HFFc6 (cell line): ENCODE results near the gene POLD4. TPM values are rescaled to one million over a fixed set of nuclear protein-coding genes. Genes with fewer than 3 reads are reported as not detected.
"Not testable (repeated sequence)": the region's sequence is repeated elsewhere in the genome, so short reads cannot be mapped to it uniquely, and the experiment has no call there.

Source experiments
- DNase-seq: peaks from one replicate; pipeline ENCODE4 v3.0.0-alpha.2; 2018
- H3K27ac Mint-ChIP-seq: 2 replicates; pipeline ENCODE4 v1.8.0; 2020; ENCODE audit warnings: mild to moderate bottlenecking, mixed read lengths
- H3K27me3 Mint-ChIP-seq: 2 replicates; pipeline ENCODE4 v1.8.0; 2021; ENCODE audit warnings: mild to moderate bottlenecking, moderate library complexity, mixed read lengths; ENCODE audit not compliant: insufficient read depth
- H3K36me3 Mint-ChIP-seq: 2 replicates; pipeline ENCODE4 v1.8.0; 2021; ENCODE audit warnings: low read depth, mixed read lengths
- H3K4me1 Mint-ChIP-seq: 2 replicates; pipeline ENCODE4 v1.8.0; 2020; ENCODE audit warnings: low read depth, mixed read lengths
- H3K4me3 Mint-ChIP-seq: 2 replicates; pipeline ENCODE4 v1.8.0; 2020; ENCODE audit warnings: mild to moderate bottlenecking, moderate library complexity, mixed read lengths
- H3K9me3 Mint-ChIP-seq: 2 replicates; pipeline ENCODE4 v1.8.0; 2020; ENCODE audit warnings: mild to moderate bottlenecking, mixed read lengths
- long read RNA-seq: library from polyadenylated mRNA; unstranded; transcript quantifications from one replicate; pipeline ENCODE4 v2.0.0, GENCODE V29; 2019
- total RNA-seq, 6 experiments: library from RNA; stranded (reverse); fragmentation: NEBNext Ultra II Directional; extraction: Animal tissue kit (Norgen Biotek cat#: 25700); gene quantifications; 2 replicates in 1 of 6; 3 replicates in 5 of 6; pipeline ENCODE4 v1.2.3, GENCODE V29; 2021
- TF ChIP-seq, protein P1 (sequence below): fragments of 200-600 bp; sonication (generic); IDR thresholded peaks from 2 replicates; pipeline ENCODE4 v1.5.0; 2021; ENCODE audit warnings: antibody characterized with exemption, mild to moderate bottlenecking

The POLD4 gene
- total RNA-seq, result 10 to 100 TPM; 69.1 to 80.7 (median 70.9) TPM
- long read RNA-seq, transcript POLD4-207 (4 exons, 584 nt), result minor isoform, 15 of 131 reads
- long read RNA-seq, transcript POLD4-206 (4 exons, 899 nt), result minor isoform, 5 of 131 reads
- long read RNA-seq, transcript POLD4-205 (4 exons, 1,486 nt), result minor isoform, 19 of 131 reads
- long read RNA-seq, transcript POLD4-201 (4 exons, 918 nt), result major isoform, 81 of 131 reads
- long read RNA-seq, partial matches to known transcripts, result 3 of 131 reads
- long read RNA-seq, other reads (novel, unspliced or antisense), result 4 of 131 reads

- peaks cover 71% of the 10 kb centered on the region for H3K4me1 Mint-ChIP-seq
- peaks cover 5% of the 10 kb centered on the region for H3K27me3 Mint-ChIP-seq
- H3K9me3 Mint-ChIP-seq, result no peaks in the 10 kb centered on the region
- TF ChIP-seq, protein P1, sequence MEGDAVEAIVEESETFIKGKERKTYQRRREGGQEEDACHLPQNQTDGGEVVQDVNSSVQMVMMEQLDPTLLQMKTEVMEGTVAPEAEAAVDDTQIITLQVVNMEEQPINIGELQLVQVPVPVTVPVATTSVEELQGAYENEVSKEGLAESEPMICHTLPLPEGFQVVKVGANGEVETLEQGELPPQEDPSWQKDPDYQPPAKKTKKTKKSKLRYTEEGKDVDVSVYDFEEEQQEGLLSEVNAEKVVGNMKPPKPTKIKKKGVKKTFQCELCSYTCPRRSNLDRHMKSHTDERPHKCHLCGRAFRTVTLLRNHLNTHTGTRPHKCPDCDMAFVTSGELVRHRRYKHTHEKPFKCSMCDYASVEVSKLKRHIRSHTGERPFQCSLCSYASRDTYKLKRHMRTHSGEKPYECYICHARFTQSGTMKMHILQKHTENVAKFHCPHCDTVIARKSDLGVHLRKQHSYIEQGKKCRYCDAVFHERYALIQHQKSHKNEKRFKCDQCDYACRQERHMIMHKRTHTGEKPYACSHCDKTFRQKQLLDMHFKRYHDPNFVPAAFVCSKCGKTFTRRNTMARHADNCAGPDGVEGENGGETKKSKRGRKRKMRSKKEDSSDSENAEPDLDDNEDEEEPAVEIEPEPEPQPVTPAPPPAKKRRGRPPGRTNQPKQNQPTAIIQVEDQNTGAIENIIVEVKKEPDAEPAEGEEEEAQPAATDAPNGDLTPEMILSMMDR, result no peak
- H3K27ac Mint-ChIP-seq, result peak within 1 kb of the TSS; percentile 100
- peak within 1 kb of the TSS; percentile 98 for H3K4me3 Mint-ChIP-seq
- H3K36me3 Mint-ChIP-seq, result no peaks in the 10 kb centered on the region
- peak; percentile 92 for DNase-seq
Measured at GRCh38 chr11:67353317-67354074, at the start of gene POLD4. TSS of gene POLD4 (minus strand) at chr11:67353546. CDS start at chr11:67353399, 147 bp downstream.

DNA sequence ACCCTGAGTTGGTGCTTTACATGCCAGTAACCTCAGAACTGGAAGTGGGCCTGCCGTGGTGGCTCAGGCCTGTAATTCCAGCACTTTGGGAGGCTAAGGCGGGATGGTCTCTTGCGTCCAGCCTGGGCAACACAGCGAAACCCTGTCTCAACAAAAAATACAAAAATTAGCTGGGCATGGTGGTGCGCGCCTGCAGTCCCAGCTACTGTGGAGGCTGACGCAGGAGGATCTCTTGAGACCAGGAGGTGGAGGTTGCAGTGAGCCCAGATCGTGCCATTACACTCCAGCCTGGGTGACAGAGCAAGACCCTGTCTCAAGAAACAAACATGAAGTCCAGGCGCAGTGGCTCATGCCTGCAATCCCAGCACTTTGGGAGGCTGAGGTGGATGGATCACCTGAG lies 49.7 kb upstream of the POLD4 start:
- not testable (repeated sequence) for H3K27ac Mint-ChIP-seq, H3K9me3 Mint-ChIP-seq, H3K4me3 Mint-ChIP-seq, H3K4me1 Mint-ChIP-seq, H3K27me3 Mint-ChIP-seq, DNase-seq, H3K36me3 Mint-ChIP-seq

- not testable (repeated sequence) for H3K27me3 Mint-ChIP-seq
Measured at GRCh38 chr11:67402192-67402839, 49.0 kb upstream of the POLD4 start.

DNA sequence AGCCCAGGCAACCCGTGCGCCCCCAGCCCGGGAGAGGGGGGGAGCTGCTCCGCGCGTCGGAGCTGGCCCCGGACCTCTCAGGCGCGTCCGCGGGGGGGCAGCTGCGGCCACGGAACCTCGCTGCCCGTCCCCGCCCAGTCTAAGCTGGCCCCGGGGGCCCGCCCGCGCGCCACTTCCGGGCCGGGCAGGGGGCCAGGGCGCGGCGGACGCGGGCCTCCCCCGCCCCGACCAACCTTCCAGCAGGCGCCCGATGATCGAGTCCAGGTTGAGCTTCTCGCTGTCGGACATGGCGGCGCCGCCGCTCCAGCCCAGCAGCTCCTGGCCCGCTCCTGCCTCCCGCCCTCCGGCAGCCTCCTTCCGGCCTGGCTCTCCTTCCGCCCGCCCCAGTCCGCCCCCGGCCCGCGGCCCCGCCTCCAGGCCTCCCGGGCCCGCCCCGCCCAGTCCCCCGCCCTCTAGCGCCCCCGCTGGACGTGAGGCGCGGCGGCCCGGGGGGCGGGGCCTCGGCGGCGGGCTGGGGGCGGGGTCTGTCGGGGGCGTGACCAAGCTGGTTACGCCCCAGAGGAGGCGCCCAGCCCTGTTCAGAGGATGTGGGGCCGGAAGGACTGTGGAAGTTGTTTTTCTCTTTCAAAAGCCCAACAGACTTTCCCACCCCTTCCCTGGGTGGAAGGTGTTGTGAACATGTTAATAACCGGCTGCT lies 48.3 kb upstream of the POLD4 start, which contains the start of gene PPP1CA:
PPP1CA (minus strand) TSS at position 364 of the 697 bp plus-strand sequence; CDS start at position 288, 76 bp downstream.
- H3K27ac Mint-ChIP-seq, result peak within 1 kb of the TSS; percentile 74
- H3K36me3 Mint-ChIP-seq, result peaks cover 7% of the 10 kb centered on the region; the same call in 1 of the 2 replicates
- TF ChIP-seq, protein P1, result peak; percentile 76
- peak within 1 kb of the TSS; percentile 87 for H3K4me3 Mint-ChIP-seq
- DNase-seq, result peak; percentile 79
- no peaks in the 10 kb centered on the region for H3K27me3 Mint-ChIP-seq
- H3K4me1 Mint-ChIP-seq, result peaks cover 9% of the 10 kb centered on the region
- no peaks in the 10 kb centered on the region for H3K9me3 Mint-ChIP-seq

More at GRCh38 chr11:67402192-67402839, 49.0 kb upstream of the POLD4 start:
- not testable (repeated sequence) for DNase-seq, H3K4me1 Mint-ChIP-seq, H3K36me3 Mint-ChIP-seq, H3K9me3 Mint-ChIP-seq
- Mint-ChIP-seq H3K27ac (peak overlapping the region; percentile 74), H3K4me3 (peak overlapping the region; percentile 66)

GRCh38 chr11:67400942-67401494 lies 47.7 kb upstream of the POLD4 start:
- Mint-ChIP-seq H3K27ac (no peak overlapping the region; the same call in 1 of the 2 replicates), H3K4me3 (peak overlapping the region; percentile 87), H3K36me3 (peaks cover 7% of the 10 kb centered on the region; the same call in 1 of the 2 replicates), H3K27me3 (no peaks in the 10 kb centered on the region), H3K9me3 (no peaks in the 10 kb centered on the region), H3K4me1 (peaks cover 9% of the 10 kb centered on the region)
- TF ChIP-seq, protein P1, result no peak; the same call in 1 of the 2 replicates
- no peak for DNase-seq
